NK-92 (cell line): ENCODE results near the gene LLGL1.
A peak's percentile ranks its signal among the peaks of the same experiment; 100 is the strongest.

Experiments used
- DNase-seq: peaks from one replicate; lab custom pipeline; 2025; ENCODE audit not compliant: unreplicated experiment; lab: John Stamatoyannopoulos, UW

The LLGL1 gene

DNA sequence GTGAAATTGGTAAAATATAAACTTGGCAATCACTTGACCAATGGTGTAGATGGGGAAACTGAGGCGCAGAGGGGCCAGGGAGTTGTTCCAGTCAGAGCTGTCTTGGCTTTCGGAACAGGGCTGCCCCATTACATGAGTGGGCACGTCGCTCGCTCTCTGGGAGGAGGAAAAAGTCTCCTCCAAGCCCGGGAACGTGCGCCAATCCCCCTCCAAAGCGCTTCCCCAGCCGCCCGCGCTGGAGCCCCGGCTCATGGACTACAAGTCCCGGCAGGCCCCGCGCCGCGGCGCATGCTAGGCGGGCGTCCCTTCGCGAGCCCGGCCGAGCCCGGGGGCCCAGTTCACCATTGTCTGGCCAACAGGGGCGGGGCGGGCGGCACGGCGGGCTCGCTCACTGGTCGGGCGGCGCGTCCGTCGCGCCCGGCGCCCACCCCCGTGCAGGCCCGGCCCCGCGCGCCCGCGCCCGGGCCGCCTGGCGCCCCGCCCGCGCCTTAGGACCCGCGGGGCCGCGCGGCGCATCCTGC, at the start of gene LLGL1:
Gene LLGL1 (plus strand): TSS at position 515 of the 521 bp plus-strand sequence. CDS start 48 bp downstream, outside the sequence.
- DNase-seq = peak; percentile 33

DNA sequence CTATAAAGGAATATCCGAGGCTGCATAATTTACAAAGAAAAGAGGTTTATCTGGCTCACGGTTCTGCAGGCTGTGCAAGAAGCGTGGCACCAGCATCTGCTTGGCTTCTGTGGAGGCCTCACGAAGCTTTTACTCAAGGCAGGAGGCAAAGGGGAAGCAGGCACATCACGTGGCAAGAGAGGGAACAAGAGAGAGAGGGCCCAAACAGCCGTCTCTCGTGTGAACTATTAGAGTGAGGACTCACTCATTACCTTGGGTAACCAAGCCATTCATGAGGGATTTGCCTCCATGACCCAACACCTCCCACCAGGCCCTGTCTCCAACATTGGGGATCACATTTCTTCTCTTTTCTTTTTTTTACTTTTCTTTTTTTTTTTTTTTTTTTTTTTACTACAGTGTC, 49.3 kb upstream of the LLGL1 start:
- DNase-seq = no peak

DNA sequence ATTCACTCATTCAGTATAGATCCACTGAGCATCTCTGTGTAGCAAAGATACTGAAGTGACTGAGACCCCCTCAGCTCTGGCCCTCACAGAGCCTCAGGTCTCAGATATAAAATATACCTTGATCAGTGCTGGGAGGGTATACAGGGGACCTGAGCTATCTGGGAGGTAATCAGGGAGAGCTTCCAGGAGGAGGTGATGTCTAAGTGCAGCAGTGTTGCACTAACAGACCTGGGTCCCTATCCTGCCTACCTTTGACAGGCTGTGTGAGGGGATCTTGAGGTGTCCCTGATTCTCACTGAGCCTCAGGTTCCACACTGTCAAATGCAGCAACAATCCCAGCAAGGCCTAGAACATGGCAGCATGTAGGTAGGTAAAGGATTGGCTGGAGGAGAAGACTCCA, 48.3 kb upstream of the LLGL1 start:
- DNase-seq = no peak

DNA sequence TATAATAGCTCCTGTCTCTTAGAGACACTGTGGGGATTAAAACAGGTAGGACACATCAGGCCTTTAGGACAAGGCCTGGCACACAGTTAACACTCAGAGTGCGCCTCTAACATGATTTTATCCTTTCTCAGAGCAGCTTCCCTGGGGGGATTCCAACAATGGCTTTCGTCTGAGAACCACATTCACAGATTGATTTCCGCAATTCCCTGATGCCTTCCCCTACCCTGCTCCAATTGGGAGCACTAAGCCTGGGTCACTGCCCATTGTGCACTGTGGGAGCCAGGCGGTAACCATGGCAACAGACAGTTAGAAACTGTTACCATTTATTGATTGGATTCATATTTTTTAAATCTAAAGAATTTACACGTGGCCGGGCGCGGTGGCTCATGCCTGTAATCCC, 47.7 kb upstream of the LLGL1 start:
- DNase-seq = no peak

DNA sequence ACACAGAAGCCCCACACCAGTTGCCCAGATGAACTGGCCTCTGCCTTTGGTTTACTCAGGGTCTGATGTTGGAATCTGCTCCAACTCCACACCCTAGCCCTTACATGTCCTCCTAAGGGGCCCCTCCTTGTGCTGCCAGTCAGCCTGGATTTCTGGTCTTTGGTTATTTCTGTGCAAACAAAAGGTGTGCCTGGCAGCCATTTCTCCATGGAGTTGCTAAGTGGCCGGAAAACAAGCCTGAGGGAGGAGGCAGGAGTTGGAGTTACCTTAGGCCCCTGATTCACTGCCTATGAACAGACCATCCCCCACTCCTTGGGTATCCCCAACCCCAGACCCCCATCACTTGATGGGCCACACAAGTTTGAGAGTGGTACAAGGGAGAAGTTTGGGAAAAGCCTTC, 46.2 kb upstream of the LLGL1 start:
- DNase-seq = no peak

DNA sequence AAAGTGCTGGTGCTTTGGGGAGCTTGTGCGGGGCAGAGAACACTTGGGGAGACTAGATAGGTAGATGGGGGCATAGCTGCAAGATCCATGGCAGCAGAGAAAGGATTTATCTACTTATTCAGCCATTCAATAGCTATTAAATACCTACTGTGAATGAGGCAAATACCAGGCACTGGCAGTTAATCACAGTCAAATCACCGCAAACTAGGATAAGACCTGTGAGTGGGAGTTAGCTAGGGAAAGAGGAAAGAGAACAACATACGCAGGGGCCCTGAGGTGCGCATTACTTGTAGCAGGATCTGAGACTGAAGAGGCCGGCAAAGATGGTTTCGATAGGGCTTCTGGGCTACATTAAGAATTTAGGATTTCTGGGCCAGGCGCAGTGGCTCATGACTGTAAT, 45.6 kb upstream of the LLGL1 start:
- DNase-seq = no peak

DNA sequence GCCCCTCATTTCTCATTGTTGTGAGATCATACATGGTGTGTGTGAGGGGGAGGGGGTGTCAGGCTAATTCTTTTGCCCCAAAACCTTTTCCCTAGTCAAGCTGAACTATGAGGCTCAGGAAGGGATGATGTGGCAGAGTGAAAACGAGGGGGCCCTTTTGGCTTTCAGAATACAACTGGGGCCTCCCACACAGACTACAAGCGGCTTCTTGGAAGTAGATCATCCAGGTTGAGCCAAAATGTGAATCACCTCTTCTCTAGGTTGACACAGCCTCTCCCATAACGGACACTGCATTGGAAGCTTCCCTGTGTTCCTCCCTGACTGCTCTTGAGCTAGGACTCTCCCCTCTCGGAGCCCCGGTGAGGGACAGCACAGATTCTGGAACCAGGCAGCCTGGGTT, 44.1 kb upstream of the LLGL1 start:
- no peak for DNase-seq

DNA sequence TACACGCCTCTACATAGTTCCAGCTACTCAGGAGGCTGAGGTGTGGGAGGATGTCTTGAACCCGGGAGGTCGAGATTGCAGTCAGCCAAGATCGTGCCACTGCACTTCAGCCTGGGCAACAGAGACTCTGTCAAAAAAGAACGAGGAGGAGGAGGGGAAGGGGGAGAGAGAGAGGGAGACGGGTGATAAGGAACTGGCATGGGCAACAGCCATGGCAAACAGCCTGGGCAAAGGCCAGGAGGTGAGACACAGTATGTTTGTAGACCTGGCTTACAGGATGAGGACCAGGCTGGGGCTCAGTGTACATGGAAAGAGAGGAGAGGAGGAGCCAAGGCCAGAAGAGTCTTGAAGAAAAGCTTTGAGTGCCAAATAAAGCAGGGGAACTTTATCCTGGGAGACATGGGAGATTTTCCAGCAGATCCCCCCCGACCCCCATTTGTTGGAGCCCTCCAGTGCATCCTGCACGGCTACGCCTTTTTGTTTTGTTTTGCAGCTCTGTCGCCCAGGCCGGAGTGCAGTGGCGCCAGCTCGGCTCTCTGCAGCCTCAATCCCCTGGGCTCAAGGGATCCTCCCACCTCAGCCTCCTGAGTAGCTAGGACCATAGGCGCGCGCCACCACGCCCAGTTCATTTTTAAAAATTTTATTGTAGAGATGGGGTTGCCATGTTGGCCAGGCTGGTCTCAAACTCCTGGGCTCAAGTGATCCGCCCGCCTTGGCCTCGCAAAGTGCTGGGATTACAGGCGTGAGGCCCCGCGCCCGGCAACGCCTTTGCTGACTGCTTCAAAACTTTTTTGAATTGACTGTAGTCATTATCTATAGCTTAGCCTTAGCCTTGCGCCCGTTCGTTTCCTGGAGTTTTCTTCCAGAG, 43.1 kb upstream of the LLGL1 start:
- no peak for DNase-seq

DNA sequence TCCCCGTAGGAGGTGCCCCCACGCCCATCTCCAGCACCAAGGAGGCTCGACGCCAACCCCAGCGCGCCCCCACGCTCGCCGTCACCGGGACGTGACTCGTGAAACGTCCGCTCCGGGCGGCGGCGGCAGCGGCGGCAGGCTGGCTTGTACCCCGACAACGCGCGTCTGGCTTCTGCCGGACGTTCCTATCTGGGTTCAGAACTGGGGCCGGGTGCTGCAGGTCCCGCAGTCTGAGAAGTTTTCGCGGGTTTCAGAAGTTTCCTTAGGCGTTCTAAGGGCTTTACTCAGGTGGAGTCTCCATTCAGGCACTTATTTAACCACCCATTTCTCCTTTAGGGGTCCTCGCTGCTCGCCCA, 42.5 kb upstream of the LLGL1 start:
- no peak for DNase-seq

DNA sequence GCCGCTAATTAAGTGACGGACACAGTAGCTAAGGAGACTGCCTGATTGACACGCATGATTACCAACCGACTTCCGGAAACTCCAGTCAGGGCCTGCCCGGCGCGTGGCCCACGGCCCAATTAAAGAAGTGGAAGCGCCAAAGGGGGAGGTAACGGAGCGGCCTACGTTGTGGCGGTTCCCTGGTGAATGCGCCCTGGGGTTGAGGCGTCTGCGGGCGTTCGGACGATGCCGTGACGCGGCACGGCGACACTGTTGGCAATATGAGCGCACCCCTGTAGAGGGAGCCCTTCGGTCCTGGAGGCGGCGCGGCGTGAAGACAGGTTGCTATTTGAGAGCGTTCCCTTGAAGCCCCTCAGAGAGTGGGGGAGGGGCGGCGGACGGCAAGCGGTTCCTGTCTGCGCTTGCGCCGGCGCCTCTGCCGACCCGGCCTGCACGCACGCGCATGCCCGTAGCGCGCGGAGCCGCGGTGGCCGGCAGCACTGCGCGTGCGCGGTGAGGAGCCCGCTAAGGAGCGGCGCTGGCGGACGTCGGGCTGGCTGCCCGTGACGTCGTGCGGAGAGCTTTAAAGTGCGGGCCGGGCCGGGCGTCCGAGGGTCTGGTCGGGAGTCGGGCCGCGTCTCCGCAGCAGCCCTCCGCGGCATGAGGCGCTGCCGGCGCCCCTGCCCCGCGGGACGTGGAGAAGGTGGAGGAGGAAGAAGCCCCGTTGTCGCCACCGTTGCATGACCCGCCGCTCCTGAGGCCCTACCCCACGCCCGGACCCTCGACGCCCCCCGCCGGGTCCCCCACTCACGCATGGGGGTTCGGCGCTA, 41.9 kb upstream of the LLGL1 start, which contains the start of gene ALKBH5:
Gene ALKBH5 (plus strand): TSS at position 495 of the 809 bp plus-strand sequence. CDS start 416 bp downstream, outside the sequence.
- DNase-seq = peak; percentile 97

DNA sequence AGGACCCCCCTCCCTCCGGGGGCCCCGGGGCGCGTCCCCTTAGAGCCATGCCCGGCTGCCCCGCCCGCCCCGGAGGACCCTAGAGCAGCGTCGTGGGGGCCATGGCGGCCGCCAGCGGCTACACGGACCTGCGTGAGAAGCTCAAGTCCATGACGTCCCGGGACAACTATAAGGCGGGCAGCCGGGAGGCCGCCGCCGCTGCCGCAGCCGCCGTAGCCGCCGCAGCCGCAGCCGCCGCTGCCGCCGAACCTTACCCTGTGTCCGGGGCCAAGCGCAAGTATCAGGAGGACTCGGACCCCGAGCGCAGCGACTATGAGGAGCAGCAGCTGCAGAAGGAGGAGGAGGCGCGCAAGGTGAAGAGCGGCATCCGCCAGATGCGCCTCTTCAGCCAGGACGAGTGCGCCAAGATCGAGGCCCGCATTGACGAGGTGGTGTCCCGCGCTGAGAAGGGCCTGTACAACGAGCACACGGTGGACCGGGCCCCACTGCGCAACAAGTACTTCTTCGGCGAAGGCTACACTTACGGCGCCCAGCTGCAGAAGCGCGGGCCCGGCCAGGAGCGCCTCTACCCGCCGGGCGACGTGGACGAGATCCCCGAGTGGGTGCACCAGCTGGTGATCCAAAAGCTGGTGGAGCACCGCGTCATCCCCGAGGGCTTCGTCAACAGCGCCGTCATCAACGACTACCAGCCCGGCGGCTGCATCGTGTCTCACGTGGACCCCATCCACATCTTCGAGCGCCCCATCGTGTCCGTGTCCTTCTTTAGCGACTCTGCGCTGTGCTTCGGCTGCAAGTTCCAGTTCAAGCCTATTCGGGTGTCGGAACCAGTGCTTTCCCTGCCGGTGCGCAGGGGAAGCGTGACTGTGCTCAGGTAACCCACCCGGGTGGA, 41.0 kb upstream of the LLGL1 start:
- no peak for DNase-seq

DNA sequence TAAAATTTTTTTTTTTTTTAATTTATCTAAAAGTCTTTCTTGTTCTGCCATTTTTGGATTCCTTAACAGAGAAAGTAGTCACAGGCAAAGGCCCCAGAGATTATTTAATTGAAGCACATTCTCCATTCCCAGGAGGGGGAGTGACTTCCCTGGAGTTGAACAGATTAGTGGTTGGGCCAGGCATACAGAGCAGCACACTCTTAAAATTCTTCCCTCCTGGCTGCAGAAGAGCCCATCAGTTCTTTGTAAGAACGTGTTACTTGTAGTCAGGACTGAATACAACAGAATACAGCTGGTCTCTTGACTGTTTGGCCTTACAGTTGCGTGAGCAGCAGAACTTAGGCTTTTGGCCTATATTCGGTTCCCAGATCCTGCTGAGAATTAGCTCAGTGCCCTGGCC, 40.0 kb upstream of the LLGL1 start:
- no peak for DNase-seq

DNA sequence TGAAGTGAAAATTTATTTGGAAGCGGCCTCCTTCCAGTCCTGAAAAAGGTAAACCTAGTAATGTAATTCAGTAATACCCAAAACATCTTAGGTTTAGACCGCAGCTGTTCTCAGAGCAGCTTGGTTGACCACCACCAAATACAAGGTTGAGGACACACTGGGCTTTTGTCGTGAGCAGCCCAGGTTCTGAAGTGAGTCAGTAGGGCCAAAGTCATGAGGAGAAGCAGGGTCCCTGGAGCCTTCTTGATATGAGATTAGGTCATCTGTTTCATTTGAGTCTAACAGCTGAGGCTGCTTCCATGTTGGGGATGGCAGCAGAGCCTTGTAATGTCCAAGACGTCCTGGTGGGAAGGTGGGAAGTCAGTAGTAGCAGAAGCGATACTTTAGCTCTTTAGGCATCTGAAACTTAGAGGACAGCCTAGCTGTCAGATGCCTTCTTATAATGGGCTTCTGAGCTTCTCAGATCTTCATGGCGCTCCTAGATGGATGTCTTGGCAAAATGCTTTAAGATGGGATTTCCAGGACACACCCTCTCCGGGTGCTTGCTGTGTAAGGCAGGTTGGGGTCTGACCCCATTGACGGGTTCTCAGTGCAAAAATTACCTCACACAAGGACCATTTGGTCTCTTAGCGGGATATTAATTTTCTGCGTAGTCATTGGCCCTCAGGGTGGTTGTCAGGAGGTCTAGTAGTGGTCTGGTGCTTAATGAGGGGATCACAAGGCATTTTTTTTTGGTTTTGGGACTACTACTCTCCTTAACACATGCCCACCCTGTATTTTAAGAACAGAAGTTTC, 39.4 kb upstream of the LLGL1 start:
- DNase-seq = no peak

DNA sequence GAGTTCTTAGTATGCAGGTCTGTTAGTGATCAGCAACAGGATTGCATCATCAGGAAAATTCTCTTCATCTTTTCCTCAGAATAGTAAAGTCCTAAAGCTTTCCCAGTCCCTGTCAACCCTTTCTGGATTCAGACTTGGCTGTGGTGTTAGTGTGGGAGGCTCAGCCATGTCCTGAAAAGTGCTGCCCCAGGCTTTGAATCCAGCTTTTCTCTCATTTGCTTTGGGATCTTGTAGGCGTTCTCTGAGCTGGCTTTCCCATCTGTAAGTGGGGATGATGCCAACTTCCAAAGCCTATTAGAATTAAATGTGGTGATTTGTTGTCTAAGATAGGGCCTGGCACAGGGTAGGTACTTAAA, 38.8 kb upstream of the LLGL1 start:
- DNase-seq = no peak

DNA sequence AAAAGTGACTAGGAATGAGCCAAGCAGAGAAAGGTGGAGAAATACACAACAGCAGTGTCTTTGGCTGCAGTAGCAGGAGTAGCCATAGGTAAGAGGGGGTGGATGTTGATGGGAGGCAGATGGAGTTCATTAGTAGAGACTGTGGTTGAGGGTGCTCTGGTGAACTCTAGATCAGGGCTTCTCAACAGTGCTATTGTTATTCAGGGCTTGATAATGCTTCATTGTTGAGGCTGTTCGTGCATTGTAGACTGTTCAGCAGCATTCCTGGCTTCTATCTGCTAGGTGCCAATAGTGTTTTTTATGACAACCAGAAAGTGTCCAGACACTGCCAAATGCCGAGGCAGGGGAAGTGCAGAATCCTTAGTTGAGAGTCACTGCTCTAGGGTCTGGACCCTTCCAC, 38.2 kb upstream of the LLGL1 start:
- DNase-seq = no peak

DNA sequence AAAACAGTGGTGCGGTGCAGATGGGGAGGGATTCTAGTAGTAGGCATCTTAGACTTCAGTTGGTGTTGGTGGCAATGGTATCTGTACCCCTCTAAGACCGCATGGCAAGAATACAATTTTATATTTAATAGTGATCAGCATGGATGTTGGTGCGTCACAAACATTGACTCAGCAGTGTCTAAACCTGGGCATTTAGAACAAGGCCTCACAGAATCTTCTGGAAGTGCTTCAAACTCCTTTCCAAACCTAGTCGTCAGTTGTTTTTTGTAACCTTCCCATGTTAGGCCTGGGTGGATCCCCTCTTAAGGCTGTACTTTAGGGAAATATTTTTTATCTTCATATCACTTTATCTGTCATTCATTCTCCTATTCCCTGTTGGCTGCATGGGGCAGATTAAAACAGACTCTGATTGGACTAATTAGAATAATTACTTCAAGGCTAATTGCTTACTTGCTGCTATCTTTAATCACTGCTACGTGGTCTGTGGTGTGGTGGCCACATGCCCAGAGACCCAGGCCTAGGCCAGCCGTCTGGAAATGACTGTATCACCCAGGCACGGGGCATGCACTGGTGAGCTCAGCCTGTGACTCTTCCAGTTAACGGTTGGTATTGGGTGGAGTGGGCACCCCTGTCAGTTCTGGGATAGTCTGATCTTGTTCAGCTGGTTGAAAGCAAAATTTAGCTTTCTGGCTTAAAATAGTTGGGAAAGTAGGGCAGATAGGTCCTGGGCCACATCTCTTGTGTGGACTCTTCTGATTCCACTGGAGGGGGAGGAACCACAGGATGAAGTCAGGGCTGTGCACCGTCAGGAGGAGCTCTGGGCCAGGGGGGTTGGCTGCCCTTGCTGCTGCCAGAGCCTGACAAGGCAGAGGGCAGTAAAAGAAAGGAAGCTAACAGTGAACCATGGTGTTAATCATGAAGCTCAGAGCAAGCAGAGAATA, 37.3 kb upstream of the LLGL1 start:
- no peak for DNase-seq

DNA sequence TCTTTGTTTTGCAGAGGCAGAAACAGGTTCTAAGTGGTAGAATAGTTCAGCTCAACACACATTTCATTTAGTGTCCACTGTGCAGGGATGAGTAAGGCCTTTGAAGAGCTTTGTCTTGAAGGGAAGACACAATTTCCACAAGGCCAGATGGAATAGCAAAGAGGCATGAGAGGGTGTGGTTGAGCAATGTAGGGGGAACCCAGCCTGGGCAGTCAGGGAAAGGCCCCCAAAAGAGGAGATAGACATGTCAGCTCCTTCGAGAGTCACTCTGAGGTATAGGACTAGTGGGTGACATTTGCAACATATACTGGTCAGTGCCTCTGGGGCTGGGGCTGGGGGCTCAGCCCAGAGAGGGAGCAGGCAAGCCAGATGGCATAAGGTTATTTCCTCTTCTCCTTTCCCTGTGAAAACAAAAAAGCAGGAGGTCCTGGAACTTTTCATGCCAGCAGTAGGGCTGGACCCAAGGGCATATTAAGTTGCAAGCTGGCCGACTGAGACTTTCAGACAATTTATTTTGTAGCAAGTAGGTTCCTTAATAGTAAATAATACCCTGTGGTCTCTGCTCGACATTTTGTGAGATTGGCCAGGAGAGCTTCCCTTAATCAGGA, 34.7 kb upstream of the LLGL1 start:
- DNase-seq = no peak

DNA sequence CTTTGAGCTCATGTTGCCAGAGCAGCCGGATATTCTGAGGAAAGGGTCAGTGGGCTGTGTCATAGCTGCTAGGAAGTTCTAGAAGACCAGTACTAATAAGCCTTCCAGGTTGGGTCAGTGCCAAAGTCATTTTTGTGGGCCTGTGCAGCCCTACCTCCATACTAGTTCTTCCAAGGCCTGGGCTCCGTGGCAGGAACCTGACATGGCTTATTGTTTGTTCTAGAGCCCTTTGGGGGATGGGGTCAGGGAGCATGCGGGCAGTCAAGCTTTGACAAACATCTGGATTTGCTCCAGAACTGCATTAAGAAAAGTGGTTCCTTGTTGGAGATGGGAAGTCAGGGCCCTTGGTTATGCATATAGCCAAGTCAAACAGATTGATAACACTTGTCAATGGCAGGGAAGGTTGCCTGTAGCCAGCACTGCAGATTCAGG, 34.2 kb upstream of the LLGL1 start:
- DNase-seq = no peak

DNA sequence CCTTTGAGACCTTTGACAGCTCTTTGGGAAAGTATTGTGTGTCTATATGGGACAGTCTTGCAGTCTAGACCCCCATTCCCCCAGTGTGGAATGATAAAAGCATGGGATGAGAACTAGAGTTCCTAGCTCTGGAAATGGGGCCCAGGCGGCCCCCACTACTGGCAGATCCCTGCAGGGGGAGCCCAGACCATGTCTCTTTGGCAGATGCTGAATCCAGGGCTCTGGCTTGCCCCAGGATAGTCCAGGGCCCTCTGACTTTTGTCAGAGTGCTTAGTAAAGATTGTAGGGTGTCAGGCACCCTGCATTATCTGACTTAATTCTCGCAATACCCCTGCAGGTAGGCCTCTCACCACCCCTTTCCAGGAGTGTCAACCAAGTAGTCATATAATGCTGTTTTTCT, 33.5 kb upstream of the LLGL1 start:
- no peak for DNase-seq
